Measurements from ENCODE around the gene FMO2.

Gene FMO2

DNA sequence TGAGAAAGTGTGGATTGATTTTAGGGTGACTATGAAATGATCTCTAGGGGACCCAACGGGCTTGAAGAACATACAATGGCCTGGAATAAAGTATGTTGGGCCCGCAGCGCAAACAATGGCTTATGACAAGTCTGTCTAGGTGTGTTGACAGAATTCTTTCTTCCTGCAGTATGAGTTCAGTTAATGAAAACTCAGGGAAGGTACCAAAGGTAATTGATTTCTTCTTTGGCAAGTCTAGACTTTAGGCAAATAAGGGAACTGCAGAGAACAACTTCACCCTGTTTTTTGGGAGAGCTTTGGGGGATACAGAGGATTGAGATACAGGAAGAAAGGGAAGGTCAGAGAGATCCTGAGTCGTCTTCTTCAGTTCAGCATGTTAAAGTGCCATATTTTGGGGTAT is 7.8 kb upstream of the FMO2 start:
- no peak for DNase-seq

DNA sequence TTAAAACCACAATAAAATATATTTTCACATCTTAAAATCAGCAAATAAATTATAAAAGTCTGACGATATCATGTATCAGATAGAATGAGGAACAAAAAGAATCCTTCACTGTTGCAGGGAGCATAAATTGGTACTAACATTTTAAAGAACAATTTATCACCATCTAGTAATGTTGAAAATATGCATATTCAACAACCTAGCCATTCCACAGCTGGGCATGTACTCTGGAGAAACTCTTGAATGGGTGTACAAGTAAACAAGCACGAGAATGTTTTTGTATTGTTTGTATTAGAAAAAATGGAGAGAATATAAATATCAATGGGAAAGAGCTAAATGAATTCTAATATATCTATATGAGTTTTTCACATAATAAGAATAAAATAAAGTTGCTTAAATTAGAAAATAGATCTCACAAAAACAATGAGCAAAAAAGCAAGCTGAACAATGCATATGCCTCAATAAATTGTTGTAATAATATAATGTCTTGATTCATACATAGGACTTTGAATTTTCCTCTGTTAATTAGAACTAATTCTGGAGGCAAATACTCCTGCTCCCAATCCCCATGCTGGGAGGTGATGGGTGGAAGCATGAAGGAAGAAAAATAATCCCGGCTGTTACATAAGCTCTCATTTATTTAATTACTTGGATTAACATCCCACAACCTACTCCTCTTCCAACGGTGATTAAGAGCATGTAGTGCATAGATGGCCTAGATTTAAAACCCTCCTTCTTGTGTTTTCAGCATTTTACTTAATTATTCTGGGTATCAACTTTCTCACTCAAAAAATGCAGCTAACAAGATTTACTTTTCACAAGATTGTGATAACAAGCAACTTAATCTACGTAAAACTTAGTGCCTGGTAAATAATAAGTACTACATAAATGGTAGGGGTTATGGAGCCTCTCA is 5.5 kb upstream of the FMO2 start:
- DNase-seq, result no peak

DNA sequence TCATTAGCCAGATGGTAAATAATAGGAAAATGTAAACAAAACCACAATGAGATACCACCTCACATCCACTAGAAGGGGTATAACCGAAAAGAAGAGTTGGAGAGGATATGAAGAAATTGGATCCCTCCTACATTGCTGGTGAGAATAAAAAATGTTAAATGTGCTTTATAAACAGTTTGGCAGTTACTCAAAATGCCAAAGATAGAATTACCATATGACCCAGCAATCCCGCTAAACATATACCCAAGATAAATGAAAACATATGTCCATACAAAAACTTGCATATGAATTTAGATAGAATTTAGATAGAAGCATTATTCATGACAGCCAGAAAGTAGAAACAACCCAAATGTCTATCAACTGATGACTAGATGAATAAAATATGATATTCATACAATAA is 4.4 kb upstream of the FMO2 start:
- no peak for DNase-seq

DNA sequence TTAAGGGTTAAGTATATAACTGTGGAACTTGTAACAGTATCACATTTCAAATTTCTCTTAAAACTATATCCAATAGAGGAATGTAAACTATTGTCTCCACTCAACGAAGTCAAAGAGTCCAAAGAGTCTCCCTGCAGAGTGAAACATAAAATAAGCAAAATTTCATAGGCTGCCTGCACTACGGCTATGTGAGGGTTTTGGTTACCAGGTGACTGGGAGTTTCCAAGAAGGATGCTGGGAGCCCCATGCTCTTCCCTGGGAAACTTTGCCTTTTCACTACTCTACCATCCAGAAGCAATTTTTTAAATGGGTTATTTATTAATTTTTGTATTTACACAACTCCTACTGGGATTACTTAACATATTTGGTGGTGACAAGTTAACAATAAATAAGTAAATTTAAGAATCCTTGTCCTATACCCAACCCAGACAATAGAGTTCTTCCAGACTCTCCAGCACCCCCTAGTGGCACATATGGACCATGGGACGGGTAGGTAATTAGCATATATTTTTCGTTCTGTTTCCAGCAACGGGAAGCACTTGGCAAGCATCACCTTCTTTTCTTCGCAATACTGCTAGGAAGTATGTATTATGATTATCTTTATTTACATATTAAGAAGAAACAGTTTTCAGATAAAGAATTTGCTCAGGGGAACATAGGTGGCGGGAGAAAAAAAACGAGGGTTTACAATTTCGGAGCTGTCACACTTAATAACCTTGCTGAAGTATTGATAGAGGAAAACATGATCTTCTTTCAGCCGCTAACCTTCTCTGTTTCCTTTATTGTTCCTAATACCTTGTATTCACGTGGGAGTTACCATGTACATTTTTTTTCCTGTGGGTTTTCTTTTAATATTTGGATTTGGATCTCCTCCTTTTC is 3.5 kb downstream of the FMO2 start:
- DNase-seq, result peak; percentile 38

DNA sequence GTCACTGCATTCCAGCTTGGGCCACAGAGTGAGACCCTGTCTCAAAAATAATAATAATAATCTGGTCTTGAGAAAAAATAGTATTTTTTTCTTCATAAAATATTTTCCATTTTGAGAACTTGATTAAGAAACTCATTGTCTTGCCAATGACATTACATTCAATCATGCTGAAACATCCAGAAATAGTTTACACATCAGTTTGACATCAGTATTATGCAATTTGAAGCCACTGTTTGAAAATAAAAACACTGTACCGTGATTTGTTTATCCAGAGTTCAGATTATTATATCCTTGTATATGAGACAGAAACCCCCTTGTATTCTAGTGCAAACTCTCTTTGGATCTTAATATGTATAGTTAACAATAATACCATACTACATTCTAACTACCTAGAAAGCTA is 6.9 kb downstream of the FMO2 start:
- no peak for DNase-seq

GRCh38 chr1:171195767-171196166 is 10.7 kb downstream of the FMO2 start:
- no peak for DNase-seq

- DNase-seq, result no peak
Observed at GRCh38 chr1:171196351-171196750, 11.3 kb downstream of the FMO2 start.

DNA sequence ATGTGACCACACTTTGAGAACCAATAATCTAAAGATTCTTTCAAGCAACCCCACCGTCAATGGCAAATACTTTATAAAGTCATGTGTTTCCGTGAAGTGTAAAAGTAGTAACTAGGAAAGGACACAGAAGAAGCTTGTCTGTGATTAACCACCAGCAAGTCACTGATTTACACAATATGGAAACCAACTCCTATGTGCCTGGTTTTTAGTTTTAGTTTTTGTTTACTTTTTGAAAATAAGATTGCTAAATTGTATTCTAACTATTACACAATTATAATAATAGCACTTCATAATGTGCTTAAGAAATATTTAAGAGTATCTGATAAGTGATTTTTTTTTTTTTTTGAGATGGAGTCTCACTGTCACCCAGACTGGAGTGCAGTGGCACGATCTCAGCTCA is 13.0 kb downstream of the FMO2 start:
- no peak for DNase-seq

GRCh38 chr1:171204296-171204695 is 19.2 kb downstream of the FMO2 start:
- DNase-seq, result no peak

GRCh38 chr1:171206204-171206977 is 21.3 kb downstream of the FMO2 start:
- DNase-seq, result no peak

DNA sequence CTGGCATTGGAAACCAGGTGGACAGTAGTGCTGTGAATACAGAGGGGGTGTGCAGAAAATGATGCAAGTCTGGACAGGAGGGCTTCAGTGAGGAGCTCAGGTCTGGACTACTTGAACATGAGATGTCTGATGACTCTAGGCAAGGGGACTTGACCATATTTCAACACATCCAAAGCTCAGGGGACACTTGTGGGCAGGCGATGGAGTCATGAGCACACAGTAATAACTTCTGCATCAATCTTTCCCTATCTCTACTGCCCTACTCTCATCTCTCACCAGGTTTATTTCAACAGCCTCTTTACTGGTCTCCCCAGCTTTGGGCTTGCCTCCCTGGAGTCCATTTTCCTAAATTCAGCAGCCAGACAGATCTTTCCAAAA is 21.9 kb downstream of the FMO2 start:
- no peak for DNase-seq

DNA sequence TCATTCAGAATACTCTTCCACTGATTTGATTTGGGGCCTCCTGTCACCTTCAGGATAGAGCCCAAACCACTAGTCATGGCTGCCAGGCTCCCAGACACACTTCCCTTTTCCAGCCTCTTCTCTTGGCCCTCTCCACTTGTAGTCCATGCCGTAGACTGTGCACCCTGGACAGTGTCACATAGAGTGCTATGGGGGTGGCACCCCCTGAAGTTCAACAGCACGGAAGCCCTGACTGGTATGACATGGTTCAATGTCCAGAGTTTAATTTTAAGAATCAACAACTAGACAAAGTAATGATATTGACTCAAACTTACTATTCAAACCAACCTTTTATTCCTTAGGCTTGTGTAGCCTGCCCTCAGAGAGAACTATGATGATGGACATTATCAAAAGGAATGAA is 22.3 kb downstream of the FMO2 start:
- no peak for DNase-seq

- DNase-seq, result no peak
Observed at GRCh38 chr1:171210355-171210754, 25.3 kb downstream of the FMO2 start.

DNA sequence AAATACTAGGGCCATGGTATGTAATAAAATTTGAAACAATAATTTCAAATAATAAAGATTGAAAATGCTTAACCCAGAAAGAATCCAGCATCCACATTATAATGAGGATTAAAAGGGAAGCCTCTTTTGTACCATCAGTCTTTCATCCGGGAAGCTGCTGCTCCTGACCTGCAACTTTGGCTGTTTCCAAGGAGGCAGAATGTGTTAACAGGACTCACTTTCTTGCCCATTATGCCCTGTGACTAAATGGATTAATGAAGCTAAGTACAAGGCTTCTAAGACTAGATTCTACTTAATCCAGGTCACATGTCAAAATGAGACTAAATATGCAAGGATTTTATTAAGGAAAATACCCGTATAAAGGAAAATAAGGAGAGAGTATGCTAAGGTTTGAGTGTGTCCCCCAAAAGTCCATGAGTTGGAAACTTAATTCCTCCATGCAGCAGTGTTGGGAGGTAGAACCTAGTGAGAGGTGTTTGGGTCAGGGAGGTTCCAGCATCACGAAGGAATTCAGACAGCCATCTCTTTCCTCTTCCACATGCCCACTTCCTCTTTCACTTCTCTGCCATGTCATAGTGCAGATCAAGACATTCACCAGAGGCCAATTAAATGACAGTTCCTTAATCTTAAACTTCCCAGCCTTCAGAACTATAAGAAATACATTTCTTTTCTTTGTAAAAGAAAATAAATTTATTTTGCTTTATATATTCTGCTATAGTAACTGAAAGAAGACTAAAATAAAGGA is 27.7 kb downstream of the FMO2 start:
- no peak for DNase-seq

GRCh38 chr1:171213559-171214454 is 28.7 kb downstream of the FMO2 start:
- DNase-seq, result no peak

DNA sequence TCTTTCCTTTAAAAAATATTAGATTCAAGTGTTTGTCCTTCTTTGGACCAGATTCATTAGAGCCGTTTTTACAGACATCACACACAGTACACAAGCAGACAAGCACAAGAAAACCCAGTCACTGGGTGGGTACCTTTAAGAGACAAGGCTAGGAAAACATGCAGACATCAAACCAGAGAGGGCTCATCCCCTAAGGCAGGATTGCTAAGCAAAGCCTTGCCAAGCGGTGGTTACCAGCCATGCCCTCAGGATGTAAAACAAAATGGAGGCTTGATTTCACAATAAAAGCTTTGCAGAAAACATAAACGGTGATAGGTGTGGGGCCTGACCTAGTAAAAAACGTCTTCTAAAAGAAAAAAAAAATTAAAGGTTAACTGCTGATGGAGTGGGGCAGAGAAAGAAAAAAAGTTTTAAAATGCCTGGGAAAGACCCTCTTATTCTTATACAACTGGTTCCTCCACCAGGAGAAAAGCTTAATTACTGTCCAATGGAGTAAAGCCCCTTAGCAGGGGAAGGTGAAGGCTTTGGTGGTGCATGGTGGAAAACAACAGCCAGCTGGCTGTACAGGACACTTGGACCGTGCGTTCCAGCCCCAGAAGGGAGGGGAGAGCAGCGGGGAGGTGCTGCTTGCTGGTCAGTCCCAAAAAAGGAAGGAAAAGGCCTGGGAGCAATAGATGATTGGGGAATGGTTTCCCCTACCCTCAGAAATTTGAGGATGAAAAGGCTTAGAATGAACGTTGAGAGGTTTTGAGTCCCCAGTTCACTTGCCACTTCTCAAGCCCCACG is 32.8 kb downstream of the FMO2 start:
- DNase-seq, result no peak

DNA sequence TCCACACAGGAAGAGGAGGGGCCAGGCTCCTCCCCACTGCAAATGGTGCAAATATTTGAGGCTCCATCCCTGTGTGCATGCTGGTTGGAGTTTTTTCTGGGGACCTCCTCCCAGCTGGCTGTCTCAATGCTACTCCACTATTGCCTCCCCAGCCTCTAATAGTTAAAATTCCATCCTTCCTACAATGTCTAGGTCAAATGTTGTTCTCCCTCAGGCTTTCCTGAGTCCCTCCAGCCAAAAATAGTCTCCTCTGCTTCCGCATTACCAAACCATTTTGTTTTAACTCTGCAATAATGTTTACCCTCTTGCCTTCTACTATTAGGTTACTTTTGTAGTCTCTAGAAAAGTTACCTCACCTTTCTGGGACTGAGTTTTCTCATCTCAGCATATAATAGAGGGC is 33.6 kb downstream of the FMO2 start:
- no peak for DNase-seq

DNA sequence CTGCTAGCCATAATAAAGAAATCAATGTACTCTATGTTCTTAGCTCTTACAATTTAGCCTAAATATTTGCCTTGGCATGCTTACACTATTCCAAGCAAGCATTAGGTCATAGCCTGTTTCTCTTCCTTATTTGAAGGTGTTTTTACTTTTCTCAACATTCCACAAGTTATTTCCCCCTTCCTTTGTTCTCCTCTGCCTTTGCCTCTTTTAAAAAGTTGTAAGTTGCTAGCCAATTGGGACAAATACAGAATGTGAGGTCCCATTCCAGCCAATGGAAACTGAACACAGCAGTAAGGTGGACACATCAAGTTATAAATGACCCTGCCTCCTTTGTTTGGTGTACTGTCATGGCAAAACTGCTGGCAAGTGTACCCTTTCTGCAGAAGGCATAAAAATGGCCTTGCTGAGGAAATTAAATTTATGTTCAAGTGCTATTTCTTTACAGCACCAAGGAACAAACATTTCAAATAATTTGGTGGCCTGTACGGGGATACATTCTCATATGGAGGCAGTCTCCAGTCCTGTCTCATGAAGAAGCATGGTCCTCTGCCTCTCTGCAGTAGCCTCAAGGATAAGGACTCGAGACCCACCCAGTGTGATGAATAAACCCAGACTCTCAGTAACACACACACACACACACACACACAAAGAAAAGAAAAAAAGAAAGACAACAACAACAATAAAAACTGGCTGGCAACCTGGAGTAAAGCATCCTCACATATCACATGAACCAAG is 34.4 kb downstream of the FMO2 start:
- no peak for DNase-seq

- no peak for DNase-seq
Observed at GRCh38 chr1:171220081-171220420, 35.0 kb downstream of the FMO2 start.

DNA sequence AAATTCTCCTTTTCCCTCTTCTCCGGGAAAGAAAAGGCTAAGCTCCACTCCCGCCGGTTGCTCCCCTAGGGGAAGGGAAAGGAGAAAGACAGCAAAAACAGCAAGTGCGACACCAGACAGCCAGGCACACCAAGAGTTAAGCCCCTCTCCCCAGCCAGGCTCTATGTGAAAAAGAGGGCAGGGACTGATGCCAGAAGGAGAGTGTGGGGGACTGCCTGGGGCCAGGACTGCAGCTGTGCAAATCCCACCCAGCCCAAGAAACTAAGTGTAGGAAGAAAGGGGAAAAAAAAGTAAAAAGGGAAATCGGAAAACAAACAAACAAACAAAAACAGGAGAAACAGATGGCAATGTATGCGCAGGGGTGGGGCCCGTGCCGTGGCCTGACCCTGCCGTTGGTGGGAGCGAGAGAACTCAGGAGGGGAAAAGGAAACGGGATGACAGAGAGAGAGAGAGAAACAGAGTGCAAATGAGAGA is 35.5 kb downstream of the FMO2 start:
- no peak for DNase-seq
